SU-DHL-6 (cell line): ENCODE results near the gene TAPT1.

Source experiments
- H2AFZ ChIP-seq: fragments of 200-600 bp; sonication (generic); 2 replicates; pipeline ENCODE4 v1.6.1; 2014; ENCODE audit warnings: low read depth, mild to moderate bottlenecking, moderate library complexity, mixed read lengths, antibody characterized with exemption, low read length; ENCODE audit not compliant: severe bottlenecking
- H3F3A ChIP-seq: fragments of 200-600 bp; shearing (Covaris generic); 2 replicates; pipeline ENCODE4 v1.6.0; 2016; ENCODE audit warnings: antibody characterized with exemption, mild to moderate bottlenecking; ENCODE audit not compliant: insufficient read depth
- H3K27ac ChIP-seq: fragments of 200-600 bp; sonication (generic); 2 replicates; pipeline ENCODE4 v1.5.1; 2016; ENCODE audit warnings: low read depth, mild to moderate bottlenecking, low read length, moderate library complexity, mixed read lengths
- H3K27me3 ChIP-seq: fragments of 200-600 bp; sonication (generic), shearing (Covaris generic); 2 replicates; pipeline ENCODE4 v1.6.0; 2014; ENCODE audit warnings: mild to moderate bottlenecking, low read length
- H3K36me3 ChIP-seq: fragments of 200-600 bp; sonication (generic); 2 replicates; pipeline ENCODE4 v1.6.1; 2014; ENCODE audit warnings: mild to moderate bottlenecking, low read length, mixed read lengths
- H3K4me2 ChIP-seq: fragments of 300-600, 200-600 bp; shearing (Covaris generic), sonication (generic); 2 replicates; pipeline ENCODE4 v1.6.0; 2014; ENCODE audit warnings: low read length, low read depth, mild to moderate bottlenecking; ENCODE audit not compliant: poor library complexity, severe bottlenecking
- H3K4me3 ChIP-seq: fragments of 200-600 bp; sonication (generic); 2 replicates; pipeline ENCODE4 v1.5.1; 2014; ENCODE audit warnings: antibody characterized with exemption, low read length, mild to moderate bottlenecking, mixed read lengths; ENCODE audit not compliant: insufficient read depth, poor library complexity, severe bottlenecking
- H3K79me2 ChIP-seq: fragments of 200-600 bp; sonication (generic); 2 replicates; pipeline ENCODE4 v1.6.1; 2014; ENCODE audit warnings: mild to moderate bottlenecking, low read length, moderate library complexity; ENCODE audit not compliant: insufficient read depth
- H3K9ac ChIP-seq: fragments of 200-600 bp; sonication (generic); 2 replicates; pipeline ENCODE4 v1.7.0; 2014; ENCODE audit warnings: mild to moderate bottlenecking, low read length
- H3K9me2 ChIP-seq: fragments of 200-600 bp; sonication (generic); replicated peaks from 2 replicates; pipeline ENCODE4 v1.6.1; 2014; ENCODE audit warnings: low read length; ENCODE audit not compliant: insufficient read depth
- H3K9me3 ChIP-seq: fragments of 200-600 bp; sonication (generic); 2 replicates; pipeline ENCODE4 v1.6.1; 2014; ENCODE audit warnings: low read length, mixed read lengths; ENCODE audit not compliant: insufficient read depth
- H4K20me1 ChIP-seq: fragments of 200-600 bp; sonication (generic); 2 replicates; pipeline ENCODE4 v1.6.1; 2014; ENCODE audit warnings: low read depth, mild to moderate bottlenecking, antibody characterized with exemption, low read length, moderate library complexity, mixed read lengths
- EZH2phosphoT487 ChIP-seq: fragments of 200-600 bp; sonication (generic), shearing (Covaris generic); conservative IDR thresholded peaks from 2 replicates; pipeline ENCODE4 v1.6.1; 2018; ENCODE audit warnings: mild to moderate bottlenecking, antibody characterized with exemption, low read length, moderate library complexity, mixed read lengths
- TF ChIP-seq, protein P1 (sequence below): fragments of 200-600 bp; sonication (generic); IDR thresholded peaks from one replicate; pipeline ENCODE4 v1.5.1; 2017; ENCODE audit warnings: antibody characterized with exemption, mild to moderate bottlenecking, low read length, moderate library complexity; ENCODE audit not compliant: insufficient read depth, poor library complexity, severe bottlenecking

The TAPT1 gene

DNA sequence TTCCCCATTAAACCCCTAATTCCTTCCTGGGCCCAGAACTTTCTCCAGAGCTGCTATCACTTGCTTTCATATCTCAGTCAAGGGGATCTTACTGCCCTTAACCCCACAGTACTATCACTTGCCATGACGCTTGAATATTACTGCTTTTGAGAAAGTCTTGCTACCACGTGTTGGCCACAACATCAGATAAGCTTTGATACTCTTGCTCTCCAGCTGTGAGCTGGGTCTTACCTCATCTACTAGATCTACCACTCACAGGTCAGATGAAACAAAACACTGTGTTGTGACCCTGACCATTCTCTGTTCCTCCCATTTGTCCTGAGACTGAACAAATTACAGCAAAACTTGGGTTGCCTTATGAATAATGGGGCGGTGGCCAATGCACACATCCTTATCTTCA lies 12.1 kb upstream of the TAPT1 start:
- H2AFZ ChIP-seq, result no peak overlapping the region
- H3K4me2 ChIP-seq, result no peak overlapping the region
- no peaks in the 10 kb centered on the region for H3K79me2 ChIP-seq
- TF ChIP-seq EZH2phosphoT487, result no peak
- TF ChIP-seq, protein P1, sequence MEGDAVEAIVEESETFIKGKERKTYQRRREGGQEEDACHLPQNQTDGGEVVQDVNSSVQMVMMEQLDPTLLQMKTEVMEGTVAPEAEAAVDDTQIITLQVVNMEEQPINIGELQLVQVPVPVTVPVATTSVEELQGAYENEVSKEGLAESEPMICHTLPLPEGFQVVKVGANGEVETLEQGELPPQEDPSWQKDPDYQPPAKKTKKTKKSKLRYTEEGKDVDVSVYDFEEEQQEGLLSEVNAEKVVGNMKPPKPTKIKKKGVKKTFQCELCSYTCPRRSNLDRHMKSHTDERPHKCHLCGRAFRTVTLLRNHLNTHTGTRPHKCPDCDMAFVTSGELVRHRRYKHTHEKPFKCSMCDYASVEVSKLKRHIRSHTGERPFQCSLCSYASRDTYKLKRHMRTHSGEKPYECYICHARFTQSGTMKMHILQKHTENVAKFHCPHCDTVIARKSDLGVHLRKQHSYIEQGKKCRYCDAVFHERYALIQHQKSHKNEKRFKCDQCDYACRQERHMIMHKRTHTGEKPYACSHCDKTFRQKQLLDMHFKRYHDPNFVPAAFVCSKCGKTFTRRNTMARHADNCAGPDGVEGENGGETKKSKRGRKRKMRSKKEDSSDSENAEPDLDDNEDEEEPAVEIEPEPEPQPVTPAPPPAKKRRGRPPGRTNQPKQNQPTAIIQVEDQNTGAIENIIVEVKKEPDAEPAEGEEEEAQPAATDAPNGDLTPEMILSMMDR, result no peak
- no peaks in the 10 kb centered on the region for H3K9me3 ChIP-seq
- no peaks in the 10 kb centered on the region for H4K20me1 ChIP-seq
- no peaks in the 10 kb centered on the region for H3K27me3 ChIP-seq
- H3K9ac ChIP-seq, result no peak overlapping the region
- H3K27ac ChIP-seq, result no peak overlapping the region
- H3K9me2 ChIP-seq, result no peaks in the 10 kb centered on the region
- H3K36me3 ChIP-seq, result no peaks in the 10 kb centered on the region
- H3K4me3 ChIP-seq, result no peak overlapping the region
- no peaks in the 10 kb centered on the region for H3F3A ChIP-seq

DNA sequence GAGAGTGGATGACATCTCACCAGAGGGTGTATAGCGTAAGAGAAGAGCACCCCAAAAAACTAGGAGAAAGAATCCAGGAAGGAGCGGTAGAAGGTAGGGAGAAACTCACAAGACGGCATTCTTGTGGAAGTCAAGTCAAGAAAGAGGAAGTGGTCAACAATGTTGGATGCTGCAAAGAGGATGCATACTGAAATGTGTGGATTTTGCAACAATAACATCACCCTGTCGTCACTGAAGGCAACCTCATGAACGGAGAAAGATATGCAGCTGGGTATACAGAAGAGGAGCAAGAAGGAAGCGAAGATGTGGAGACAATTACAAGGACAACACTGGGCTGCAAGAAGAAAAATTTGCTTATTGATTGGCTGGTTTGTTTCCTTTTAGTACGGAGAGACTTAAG lies 11.4 kb upstream of the TAPT1 start:
- H3K36me3 ChIP-seq, result no peaks in the 10 kb centered on the region
- H3K27me3 ChIP-seq, result no peaks in the 10 kb centered on the region
- no peak overlapping the region for H3K4me2 ChIP-seq
- no peak for TF ChIP-seq EZH2phosphoT487
- TF ChIP-seq, protein P1, result no peak
- no peak overlapping the region for H2AFZ ChIP-seq
- H3K9me2 ChIP-seq, result no peaks in the 10 kb centered on the region
- no peaks in the 10 kb centered on the region for H3K79me2 ChIP-seq
- H3K27ac ChIP-seq, result no peak overlapping the region
- no peaks in the 10 kb centered on the region for H3K9me3 ChIP-seq
- H3K9ac ChIP-seq, result no peak overlapping the region
- no peaks in the 10 kb centered on the region for H3F3A ChIP-seq
- no peaks in the 10 kb centered on the region for H4K20me1 ChIP-seq
- H3K4me3 ChIP-seq, result no peak overlapping the region

DNA sequence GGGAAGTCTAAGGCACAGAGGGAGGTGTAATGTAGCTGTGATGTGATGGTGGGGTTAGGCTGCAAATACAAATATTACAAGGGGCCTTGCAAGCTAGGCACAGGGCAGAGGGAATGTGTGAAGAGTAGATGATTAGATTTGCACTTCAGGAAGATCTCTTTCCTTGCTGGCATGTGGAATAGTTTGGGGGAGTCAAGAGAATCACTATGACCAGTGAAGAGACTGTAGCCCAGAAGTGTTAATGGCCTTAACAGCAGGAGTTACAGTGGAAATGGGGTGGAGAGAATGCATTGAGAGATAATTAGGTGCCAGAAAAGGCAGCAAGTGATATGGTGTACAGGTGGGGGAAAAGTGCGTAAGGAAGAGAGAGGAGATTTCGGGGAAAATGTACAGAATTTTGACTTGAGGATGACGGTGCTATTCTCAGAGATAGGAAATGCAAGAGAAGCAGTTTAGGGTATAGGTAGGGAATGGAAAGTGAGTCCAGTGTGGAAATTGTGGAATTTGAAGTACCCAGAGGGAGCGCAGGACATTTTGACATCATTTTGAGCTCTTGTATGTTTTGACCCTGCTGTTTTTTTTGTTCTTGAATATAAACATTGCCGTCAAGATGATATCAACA lies 10.2 kb upstream of the TAPT1 start:
- Histone ChIP-seq H3K4me2 (no peak overlapping the region), H3K4me3 (no peak overlapping the region), H3K9me3 (no peaks in the 10 kb centered on the region), H3K27ac (no peak overlapping the region), H3F3A (no peaks in the 10 kb centered on the region), H3K9me2 (no peaks in the 10 kb centered on the region), H3K9ac (no peak overlapping the region), H3K36me3 (no peaks in the 10 kb centered on the region), H3K27me3 (no peaks in the 10 kb centered on the region), H4K20me1 (no peaks in the 10 kb centered on the region), H3K79me2 (no peaks in the 10 kb centered on the region), H2AFZ (no peak overlapping the region)
- no peak for TF ChIP-seq EZH2phosphoT487
- TF ChIP-seq, protein P1, result no peak
